ENCODE results near the gene SMAD1.

Gene SMAD1

DNA sequence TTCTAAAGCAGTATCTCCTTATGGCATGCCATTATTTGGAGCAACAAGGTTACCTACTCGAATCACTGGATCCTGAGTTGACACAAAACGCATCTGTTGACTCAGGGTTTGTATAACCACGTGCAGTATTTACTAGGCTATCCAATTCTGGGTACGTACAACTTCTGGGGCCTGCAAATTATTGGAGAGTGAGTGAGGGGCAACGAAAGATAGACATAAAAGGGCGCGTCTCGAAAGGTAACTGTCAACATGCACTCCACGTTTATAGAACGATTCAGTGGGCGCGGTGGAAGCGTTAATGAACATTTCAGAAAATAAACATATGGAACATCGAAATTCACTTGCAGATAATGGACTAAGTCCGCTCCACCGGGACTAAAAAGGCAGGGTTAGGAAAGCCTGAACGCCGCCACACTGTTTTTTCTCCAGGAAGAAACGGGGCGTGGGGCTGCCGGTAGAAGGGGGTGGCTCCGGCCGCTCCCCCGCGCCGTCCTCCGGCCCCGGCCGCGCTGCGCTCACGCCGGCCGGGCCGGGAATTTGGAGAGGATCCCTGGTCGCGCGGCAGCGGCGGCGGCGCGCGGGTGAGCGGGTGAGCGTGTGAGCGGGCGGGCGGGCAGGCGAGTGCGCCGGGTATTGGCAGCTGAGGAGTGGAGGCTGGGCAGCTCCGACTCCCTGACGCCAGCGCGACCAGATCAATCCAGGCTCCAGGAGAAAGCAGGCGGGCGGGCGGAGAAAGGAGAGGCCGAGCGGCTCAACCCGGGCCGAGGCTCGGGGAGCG is at the start of gene SMAD1:
Gene SMAD1 (plus strand): TSS at position 690 of the 778 bp plus-strand sequence. CDS start 32,761 bp downstream, outside the sequence.
- peak; percentile 4 for DNase-seq

GRCh38 chr4:145433684-145434083 is 48.0 kb upstream of the SMAD1 start:
- no peak for DNase-seq

GRCh38 chr4:145435646-145436045 is 46.0 kb upstream of the SMAD1 start:
- DNase-seq = no peak

DNA sequence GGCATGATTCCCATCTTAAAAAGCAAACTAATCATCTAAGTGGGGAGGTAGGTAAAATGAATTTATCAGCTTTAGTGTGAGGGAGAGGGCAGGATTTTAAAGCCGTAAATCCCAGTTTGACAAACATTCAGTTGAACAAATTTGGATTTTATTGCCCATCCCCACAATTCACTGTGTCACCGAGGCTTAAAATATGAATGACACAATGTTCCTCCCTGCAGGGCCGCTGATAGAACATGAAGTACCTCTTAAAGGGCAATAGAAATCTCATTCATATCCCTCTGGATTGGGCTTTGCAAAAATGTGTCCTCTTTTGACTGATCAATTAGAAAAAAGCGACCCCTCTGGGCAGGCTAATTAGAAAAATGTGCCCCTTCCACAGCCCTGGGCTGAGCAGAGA is 45.5 kb upstream of the SMAD1 start:
- DNase-seq = no peak

DNA sequence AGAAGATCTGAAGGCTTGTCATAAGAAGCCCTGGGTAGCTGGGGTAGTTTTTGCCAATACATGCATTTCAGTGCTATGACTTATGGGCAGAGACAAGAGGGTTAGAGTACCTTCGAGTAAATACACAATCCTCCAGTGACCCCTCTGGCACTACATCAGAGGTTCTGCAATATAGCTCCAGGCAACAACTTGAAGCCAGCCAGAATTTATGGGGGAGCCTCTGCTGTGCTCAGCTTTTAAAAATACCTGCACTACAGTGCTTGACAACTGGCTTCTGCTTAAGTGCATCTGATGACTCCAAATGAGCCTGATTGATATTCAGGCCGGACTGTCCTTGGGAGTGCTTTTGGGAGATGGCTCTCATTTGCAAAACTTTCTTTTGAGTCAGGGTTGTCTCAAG is 44.9 kb upstream of the SMAD1 start:
- no peak for DNase-seq

GRCh38 chr4:145437466-145437865 is 44.2 kb upstream of the SMAD1 start:
- DNase-seq = no peak

GRCh38 chr4:145438298-145438697 is 43.4 kb upstream of the SMAD1 start:
- DNase-seq = no peak

DNA sequence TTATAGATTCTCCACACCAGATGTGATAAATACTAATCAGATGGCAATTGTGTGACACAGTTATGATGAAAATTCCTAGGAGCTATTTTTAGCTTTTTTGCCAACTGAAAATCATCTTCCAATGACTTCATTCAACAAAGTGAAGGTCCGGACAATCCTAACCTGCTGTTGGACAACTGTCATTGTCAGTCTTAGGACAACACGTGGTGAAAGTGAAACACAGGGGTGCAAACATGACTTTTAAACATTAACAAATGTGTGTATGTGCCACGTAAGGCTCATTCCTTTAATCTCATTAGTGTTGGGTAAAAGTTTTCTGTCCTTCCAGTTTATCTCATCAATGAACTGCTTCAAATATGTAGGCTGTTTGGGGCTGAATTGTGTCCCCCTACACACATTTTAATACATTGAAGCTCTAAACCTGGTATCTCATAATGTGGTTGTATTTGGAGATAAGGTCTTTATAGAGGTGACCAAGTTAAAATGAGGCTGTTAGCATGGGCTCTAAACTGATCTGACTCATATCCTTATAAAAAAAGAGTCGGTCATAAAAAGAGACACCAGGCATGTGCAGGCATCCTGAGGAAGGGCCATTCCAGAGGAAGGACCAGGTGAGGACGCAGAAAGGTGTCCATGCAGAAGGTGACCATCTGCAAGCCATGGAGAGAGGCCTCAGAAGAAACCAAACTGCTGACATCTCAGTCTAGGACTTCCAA is 41.2 kb upstream of the SMAD1 start:
- no peak for DNase-seq

- DNase-seq = no peak
Measured at GRCh38 chr4:145446184-145446583, 35.5 kb upstream of the SMAD1 start.

- no peak for DNase-seq
Measured at GRCh38 chr4:145451895-145452294, 29.8 kb upstream of the SMAD1 start.

- no peak for DNase-seq
Measured at GRCh38 chr4:145452447-145453162, 29.0 kb upstream of the SMAD1 start.

DNA sequence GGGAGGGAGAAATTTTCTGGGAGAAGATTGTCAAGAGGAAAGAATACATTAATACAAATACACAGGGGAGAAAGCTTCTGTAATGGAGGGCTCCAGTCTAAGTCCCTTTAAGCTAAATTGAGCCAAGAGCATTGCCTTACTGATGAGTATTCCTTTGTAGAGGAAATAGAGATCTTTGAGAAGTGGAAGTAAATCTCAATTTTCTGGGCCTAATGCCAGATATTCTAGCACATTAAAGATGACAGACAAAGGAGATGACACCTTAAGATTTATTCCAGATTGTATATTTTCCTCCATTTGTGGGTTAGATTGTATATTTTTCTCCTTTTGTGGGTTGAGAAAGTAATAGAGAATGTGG is 28.5 kb upstream of the SMAD1 start:
- no peak for DNase-seq

DNA sequence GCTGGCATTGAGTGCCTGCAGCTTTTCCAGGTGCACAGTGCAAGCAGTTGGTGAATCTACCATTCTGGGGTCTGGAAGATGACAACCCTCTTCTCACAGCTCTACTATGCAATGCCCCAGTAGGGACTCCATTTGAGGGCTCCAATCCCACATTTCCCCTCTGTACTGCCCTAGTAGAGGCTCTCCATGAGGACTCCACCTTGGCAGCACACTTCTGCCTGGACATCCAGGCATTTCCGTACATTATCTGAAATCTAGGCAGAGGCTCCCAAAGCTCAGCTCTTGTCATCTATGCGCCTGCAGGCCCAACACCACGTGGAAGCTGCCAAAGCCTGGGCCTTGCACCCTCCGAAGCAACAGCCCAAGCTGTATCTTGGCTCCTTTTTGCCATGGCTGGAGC is 8.4 kb upstream of the SMAD1 start:
- DNase-seq = no peak

DNA sequence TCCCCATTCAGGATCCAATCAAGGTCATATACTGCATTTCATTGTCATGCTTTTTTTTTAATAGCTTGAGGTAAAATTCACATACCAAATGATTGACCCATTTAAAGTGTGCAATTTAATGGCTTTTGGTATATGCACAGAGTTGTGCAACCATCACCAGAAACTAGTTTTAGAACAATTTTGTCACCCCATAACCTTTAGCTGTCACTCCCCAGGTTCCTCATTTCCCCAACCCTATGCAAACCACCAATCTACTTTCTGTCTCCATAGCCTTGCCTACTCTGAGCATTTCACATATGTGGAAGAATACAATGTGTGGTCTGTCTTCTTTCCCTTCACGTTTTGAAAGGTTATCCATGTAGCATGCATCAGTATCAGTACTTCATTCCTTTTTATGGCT is 1.4 kb upstream of the SMAD1 start:
- peak; percentile 4 for DNase-seq

GRCh38 chr4:145481942-145482208 is 222 bp downstream of the SMAD1 start:
- DNase-seq = no peak

GRCh38 chr4:145482209-145483037 is 770 bp downstream of the SMAD1 start:
- peak; percentile 3 for DNase-seq

DNA sequence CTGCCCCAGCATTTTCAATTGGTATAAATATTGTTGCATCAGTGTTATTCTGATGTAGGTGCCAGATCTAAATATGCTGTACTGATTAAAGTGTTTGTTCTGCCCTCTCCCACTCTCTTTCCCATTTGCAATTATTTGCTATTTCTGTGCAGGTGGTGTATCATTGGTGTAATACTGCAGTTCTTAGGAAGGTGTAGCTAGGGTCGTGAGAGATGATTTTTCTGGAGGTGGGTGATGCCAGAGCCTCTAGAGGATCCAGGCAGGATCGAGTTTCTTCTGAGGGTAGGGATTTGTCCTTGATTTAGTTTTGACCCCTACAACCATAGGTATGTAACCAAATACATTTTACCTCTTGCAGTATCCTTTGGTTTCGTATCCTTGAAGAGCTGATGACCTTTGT is 1.9 kb downstream of the SMAD1 start:
- DNase-seq = no peak

DNA sequence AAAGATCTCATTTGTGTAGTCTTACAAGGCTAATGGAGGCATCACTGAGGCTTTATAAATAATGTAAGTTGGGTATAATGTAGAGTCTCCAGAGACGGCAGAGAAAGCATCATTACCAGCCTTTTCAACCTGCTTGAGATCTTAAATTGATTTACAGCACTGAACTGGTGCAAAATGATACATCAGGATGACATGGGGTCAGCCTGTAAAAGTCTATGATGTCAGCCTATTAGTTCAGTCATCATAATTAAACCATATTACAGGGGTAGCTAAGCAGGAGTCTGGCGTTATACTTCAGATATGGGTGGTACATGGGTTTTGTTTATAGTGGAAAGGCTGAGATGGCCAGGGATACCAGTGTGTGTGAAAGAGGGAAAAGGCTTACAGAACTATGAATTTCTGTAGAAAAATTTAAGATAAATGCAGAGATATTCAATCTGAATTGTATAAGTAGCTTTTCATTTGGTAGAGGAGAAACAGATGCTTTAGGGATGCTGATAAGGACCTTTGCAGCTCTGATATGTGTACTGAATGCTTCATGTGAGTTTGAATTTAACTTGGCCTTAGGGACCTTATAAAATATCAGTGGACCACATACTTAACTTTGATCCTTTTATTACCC is 2.7 kb downstream of the SMAD1 start:
- DNase-seq = no peak

GRCh38 chr4:145485120-145485519 is 3.5 kb downstream of the SMAD1 start:
- no peak for DNase-seq

DNA sequence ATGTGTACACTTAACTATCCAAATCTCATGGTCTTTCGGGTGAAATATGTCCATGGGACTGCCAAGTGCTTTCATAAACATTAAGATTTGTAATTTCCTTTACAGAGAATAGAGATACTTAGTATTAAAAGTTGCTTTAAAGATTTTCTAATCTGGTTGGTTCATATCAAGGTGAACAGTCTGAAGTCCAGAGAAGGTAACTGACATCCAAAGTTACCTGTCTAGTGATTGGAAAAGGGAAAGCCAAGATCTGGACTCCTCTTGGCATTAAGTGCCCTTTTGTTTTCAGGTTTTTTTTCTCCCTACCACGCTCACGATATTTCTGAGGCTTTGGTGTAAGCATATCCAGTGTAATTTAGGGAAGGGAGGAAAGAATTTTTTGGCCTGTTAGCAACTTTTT is 5.0 kb downstream of the SMAD1 start:
- DNase-seq = no peak

- peak; percentile 3 for DNase-seq
Measured at GRCh38 chr4:145487631-145488030, 6.0 kb downstream of the SMAD1 start.

DNA sequence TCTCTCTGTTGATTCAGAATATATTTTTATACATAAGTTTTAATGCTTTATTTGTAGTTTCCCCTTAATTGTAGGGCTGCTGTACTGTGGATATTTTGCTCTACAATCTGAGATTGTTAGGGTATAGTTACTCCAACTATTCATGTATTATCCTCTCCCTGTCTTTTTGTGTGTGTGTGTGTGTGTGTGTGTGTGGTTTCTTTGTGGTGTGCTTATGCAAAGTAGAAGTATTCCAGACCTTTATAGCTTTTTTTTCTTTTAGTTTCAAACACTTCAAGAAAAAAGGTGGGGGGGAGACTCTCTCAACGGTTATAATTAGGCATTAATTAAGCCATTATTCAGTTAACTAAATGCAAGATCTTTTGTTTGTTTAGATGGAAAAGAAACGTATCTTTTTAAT is 6.7 kb downstream of the SMAD1 start:
- DNase-seq = no peak

DNA sequence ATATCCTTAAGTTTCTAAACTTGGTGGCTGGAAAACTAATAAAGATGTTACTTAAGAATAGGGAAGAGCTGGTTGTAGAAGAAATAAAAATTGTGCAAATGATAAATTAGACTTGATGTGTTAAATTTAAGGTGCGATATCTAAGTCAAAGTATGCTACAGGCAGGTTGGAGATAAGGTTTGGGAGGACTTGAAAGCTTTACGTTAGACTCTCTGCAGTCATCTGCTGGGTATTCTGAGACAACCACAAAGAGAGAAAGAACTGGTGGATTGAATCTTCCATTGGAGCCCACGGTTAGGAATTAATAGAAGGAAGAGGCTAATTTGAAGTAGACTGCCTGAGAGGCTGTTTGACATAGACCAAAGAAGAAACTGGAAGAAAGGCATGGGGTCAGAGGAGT is 7.9 kb downstream of the SMAD1 start:
- DNase-seq = no peak
